ENCODE measurements around the gene PCDHGB7. TPM values are rescaled to one million over a fixed set of nuclear protein-coding genes. Genes with fewer than 3 reads are reported as not detected.
A peak's percentile ranks its signal among the peaks of the same experiment; 100 is the strongest.
"Not testable (repeated sequence)": the region's sequence is repeated elsewhere in the genome, so short reads cannot be mapped to it uniquely, and the experiment has no call there.

The PCDHGB7 gene
- polyA plus RNA-seq (2013, experiment 1 of 2; ENCODE audit: insufficient read length), result 9.7 TPM
- 11.2 TPM for polyA plus RNA-seq (2013, experiment 2 of 2; ENCODE audit: insufficient read length)

DNA sequence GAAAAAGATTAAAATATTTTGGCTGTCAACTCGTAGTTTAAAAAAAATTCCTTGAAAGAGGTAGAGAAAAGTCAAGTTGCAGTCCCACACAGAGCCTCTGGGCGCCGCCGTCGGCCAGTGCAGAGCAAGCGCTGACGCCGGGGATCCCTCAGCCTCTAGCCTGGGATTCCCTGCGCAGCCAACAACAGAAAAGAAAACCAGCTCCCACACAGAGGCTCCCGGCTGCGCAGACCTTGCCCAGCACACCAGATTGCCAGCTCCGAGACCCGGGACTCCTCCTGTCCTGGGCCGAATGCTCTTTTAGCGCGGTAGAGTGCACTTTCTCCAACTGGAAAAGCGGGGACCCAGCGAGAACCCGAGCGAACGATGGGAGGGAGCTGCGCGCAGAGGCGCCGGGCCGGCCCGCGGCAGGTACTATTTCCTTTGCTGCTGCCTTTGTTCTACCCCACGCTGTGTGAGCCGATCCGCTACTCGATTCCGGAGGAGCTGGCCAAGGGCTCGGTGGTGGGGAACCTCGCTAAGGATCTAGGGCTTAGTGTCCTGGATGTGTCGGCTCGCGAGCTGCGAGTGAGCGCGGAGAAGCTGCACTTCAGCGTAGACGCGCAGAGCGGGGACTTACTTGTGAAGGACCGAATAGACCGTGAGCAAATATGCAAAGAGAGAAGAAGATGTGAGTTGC is at the start of gene PCDHGB7:
TSS of gene PCDHGB7 (plus strand) at position 184 of the 679 bp plus-strand sequence. CDS start at position 367, 183 bp downstream.
- peak; percentile 82 for DNase-seq

DNA sequence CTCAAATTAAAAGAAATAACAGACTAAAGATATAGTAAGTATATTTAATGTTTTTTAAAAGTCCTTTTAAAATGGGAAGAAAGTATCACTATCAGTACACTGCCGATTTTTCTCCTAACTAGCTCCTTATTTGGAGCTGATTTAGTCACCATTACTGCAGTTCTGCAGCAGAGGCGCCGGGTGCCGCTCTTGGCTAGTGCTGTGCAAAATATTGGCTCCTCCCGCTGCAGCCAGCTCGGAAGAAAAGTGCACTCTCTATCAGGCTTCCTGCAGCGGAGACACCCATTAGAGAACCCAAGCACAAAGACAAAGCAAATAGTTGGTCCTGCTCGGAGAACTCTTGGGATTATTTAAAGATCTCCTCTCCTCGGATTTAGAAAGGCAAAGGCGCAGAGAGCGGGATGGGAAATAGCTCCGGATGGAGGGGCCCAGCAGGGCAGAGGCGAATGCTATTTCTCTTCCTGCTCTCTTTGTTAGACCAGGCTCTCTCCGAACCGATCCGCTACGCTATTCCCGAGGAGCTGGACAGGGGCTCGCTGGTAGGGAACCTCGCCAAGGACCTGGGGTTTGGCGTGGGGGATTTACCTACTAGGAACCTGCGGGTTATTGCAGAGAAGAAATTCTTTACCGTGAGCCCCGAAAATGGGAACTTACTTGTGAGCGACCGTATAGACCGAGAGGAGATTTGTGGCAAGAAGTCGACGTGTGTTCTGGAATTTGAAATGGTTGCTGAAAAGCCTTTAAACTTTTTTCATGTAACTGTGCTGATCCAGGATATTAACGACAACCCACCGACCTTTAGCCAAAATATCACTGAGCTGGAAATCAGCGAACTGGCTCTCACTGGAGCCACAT is 47.3 kb upstream of the PCDHGB7 start, which contains the start of gene PCDHGB3:
TSS of gene PCDHGB3 (plus strand) at position 249 of the 855 bp plus-strand sequence. CDS start at position 402, 153 bp downstream.
- DNase-seq, result peak; percentile 69

DNA sequence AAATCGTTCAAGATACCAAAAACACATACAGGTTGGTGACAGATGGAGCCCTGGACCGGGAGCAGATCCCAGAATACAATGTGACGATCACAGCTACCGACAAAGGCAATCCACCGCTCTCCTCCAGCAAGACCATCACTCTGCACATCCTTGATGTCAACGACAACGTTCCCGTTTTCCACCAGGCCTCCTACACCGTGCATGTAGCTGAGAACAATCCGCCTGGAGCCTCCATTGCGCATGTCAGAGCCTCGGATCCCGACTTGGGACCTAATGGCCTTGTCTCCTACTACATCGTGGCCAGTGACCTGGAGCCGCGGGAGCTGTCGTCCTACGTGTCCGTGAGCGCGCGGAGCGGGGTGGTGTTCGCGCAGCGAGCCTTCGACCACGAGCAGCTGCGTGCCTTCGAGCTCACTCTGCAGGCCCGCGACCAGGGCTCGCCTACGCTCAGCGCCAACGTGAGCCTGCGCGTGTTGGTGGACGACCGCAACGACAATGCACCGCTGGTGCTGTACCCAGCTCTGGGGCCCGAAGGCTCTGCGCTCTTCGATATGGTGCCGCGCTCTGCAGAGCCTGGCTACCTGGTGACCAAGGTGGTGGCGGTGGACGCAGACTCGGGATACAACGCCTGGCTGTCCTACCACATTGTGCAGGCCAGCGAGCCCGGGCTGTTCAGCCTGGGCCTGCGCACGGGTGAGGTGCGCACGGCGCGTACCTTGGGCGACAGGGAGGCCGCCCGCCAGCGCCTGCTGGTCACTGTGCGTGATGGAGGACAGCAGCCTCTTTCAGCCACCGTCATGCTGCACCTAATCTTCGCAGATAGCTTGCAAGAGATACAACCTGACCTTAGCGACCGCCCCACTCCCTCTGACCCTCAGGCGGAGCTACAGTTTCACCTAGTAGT is 45.7 kb upstream of the PCDHGB7 start:
- DNase-seq, result no peak

DNA sequence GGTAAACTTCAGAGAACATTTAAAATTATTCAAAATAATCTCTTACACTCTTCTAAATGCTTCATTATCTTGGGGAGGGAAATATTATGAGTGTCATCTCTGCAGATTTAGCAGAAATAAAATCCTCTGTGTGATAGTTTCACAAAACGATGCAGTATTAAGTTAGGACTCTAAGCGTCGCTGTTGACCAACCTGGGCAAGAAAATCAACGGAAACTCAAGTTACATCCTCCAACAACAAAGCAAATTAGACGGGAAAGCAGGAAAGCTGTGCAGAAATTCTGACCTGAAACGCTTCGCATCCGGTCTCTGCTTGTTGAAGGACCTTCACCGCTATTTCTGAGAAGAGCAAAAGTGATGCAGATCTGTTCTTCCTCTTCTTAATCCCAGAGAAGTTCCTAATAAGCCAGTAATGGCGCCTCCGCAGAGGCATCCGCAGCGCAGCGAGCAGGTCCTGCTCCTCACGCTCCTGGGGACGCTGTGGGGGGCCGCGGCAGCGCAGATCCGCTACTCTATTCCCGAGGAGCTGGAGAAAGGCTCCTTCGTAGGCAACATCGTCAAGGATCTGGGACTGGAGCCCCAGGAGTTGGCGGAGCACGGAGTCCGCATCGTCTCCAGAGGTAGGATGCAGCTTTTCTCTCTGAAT is 43.7 kb upstream of the PCDHGB7 start, which contains the start of gene PCDHGA6:
TSS of gene PCDHGA6 (plus strand) at position 219 of the 645 bp plus-strand sequence. CDS start at position 412, 193 bp downstream.
- DNase-seq, result peak; percentile 55

DNA sequence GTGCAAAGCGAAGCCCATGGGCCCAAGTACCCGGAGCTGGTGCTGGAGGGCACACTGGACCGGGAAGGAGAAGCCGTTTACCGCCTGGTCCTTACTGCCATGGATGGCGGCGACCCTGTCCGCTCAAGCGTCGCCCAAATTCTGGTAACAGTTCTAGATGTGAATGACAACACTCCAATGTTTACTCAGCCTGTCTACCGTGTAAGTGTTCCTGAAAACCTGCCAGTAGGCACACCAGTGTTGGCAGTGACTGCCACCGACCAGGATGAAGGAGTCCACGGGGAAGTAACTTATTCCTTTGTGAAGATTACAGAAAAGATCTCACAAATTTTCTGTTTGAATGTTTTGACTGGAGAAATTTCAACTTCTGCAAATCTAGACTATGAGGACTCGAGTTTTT is 42.9 kb upstream of the PCDHGB7 start:
- no peak for DNase-seq

DNA sequence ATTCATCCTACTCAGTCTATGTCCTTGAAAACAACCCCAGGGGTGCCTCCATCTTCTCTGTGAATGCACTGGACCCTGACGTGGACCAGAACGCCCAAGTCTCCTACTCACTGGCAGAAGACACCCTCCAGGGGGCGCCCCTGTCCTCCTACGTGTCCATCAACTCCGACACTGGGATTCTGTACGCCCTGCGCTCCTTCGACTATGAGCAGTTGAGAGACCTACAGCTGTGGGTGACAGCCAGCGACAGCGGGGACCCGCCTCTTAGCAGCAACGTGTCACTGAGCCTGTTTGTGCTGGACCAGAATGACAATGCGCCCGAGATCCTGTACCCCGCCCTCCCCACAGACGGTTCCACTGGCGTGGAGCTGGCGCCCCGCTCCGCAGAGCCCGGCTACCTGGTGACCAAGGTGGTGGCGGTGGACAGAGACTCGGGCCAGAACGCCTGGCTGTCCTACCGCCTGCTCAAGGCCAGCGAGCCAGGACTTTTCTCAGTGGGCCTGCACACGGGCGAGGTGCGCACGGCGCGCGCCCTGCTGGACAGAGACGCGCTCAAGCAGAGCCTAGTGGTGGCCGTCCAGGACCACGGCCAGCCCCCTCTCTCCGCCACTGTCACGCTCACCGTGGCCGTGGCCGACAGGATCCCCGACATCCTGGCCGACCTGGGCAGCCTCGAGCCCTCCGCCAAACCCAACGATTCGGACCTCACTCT is 41.9 kb upstream of the PCDHGB7 start:
- not testable (repeated sequence) for DNase-seq

DNA sequence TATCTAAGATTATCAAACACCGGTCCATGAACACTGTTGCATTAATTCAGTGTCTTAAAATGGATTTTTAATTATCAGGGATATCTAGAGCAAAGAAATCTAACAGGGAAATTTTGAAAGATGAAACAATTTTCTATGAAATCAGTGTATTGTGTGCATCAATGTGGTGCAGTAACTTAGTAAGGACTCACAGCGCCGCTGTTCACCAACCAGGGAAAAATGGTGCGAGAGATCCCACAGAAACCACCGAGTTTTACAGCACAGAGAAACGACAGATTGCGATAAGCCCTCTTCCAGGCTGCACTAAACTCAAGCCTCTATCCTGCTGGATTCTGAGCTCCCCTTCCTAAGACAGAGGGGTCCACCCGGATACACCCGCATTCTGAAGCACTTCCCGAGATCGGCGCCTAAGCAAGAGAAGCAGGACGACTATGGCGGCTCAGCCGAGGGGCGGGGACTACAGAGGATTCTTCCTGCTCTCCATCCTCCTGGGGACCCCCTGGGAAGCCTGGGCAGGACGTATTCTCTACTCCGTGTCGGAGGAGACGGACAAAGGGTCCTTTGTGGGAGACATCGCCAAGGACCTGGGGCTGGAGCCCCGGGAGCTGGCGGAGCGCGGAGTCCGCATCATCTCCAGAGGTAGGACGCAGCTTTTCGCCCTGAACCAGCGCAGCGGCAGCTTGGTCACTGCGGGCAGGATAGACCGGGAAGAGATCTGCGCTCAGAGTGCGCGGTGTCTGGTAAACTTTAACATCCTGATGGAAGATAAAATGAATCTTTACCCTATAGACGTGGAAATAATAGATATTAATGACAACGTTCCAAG is 34.8 kb upstream of the PCDHGB7 start, which contains the start of gene PCDHGA7:
TSS of gene PCDHGA7 (plus strand) at position 274 of the 826 bp plus-strand sequence. CDS start at position 432, 158 bp downstream.
- DNase-seq, result peak; percentile 55

DNA sequence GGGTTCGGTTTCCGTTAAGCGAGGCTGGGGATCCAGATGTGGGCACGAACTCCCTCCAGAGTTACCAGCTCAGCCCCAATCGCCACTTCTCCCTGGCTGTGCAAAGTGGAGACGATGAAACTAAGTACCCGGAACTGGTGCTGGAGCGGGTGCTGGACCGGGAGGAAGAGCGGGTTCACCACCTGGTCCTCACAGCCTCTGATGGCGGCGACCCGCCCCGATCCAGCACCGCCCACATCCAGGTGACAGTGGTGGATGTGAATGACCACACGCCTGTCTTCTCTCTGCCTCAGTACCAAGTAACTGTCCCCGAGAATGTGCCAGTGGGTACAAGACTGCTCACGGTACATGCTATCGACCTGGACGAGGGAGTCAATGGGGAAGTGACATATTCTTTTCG is 34.1 kb upstream of the PCDHGB7 start:
- DNase-seq, result no peak

DNA sequence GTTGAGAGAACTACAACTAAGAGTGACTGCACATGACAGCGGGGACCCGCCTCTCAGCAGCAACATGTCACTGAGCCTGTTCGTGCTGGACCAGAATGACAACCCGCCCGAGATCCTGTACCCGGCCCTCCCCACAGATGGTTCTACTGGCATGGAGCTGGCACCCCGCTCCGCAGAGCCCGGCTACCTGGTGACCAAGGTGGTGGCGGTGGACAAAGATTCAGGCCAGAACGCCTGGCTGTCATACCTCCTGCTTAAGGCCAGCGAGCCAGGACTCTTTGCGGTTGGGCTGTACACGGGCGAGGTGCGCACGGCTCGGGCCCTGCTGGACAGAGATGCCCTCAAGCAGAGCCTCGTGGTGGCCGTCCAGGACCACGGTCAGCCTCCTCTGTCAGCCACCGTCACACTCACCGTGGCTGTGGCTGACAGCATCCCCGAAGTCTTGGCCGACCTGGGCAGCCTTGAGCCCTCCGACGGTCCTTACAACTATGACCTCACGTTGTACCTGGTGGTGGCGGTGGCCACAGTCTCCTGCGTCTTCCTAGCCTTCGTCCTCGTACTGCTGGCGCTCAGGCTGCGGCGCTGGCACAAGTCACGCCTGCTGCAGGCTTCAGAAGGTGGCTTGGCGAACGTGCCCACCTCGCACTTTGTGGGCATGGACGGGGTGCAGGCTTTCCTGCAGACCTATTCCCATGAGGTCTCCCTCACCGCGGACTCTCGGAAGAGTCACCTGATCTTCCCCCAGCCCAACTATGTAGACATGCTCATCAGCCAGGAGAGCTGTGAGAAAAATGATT is 32.8 kb upstream of the PCDHGB7 start:
- DNase-seq, result no peak

DNA sequence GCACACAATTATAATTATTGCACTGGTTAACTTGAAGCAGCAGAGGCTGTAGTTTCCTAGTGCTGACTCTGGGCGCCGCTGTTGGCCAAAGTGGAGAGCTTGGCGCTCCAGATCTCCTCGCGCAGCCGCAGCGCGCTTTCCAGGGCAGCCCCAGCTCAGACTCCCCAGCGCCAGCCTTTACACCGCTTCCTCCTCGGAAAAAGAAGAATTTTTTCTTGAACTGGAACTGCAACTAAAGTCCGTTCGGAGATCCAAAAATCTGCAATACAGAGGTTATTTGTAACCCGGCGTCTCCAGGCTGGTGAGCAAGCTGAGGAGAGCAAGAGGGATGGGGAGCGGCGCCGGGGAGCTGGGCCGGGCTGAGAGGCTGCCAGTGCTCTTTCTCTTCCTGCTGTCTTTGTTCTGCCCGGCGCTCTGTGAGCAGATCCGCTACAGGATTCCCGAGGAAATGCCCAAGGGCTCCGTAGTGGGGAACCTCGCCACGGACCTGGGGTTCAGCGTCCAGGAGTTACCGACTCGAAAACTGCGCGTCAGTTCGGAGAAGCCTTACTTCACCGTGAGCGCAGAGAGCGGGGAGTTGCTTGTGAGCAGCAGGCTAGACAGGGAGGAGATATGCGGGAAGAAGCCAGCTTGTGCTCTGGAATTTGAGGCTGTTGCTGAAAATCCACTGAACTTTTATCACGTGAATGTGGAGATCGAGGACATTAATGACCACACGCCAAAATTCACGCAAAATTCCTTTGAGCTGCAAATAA is 29.7 kb upstream of the PCDHGB7 start, which contains the start of gene PCDHGB4:
TSS of gene PCDHGB4 (plus strand) at position 142 of the 755 bp plus-strand sequence. CDS start at position 329, 187 bp downstream.
- DNase-seq, result peak; percentile 65

DNA sequence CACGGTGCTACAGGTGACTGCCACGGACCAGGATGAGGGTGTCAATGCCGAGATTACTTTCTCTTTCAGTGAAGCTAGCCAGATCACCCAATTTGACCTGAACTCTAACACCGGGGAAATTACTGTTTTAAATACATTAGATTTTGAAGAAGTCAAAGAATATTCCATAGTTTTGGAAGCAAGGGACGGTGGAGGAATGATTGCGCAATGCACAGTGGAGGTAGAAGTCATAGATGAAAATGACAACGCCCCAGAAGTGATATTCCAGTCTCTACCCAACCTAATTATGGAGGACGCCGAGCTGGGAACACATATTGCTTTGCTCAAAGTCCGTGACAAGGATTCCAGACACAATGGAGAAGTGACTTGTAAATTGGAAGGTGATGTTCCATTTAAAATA is 28.8 kb upstream of the PCDHGB7 start:
- no peak for DNase-seq

DNA sequence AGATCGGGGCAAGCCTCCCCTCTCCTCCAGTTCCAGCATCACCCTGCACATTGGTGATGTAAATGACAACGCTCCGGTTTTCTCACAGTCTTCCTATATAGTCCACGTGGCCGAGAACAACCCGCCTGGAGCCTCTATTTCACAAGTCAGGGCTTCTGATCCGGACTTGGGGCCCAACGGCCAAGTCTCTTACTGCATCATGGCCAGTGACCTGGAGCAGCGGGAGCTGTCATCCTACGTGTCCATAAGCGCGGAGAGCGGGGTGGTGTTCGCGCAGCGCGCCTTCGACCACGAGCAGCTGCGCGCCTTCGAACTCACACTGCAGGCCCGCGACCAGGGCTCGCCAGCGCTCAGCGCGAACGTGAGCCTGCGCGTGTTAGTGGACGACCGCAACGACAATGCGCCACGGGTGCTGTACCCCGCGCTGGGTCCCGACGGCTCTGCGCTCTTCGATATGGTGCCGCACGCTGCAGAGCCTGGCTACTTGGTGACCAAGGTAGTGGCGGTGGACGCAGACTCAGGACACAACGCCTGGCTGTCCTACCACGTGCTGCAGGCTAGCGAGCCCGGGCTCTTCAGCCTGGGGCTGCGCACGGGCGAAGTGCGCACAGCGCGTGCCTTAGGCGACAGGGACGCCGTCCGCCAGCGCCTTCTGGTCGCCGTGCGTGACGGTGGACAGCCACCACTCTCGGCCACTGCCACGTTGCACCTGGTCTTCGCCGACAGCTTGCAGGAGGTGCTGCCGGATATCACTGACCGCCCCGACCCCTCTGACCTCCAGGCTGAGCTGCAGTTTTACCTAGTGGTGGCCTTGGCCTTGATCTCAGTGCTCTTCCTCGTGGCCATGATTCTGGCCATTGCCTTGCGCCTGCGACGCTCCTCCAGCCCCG is 28.1 kb upstream of the PCDHGB7 start:
- DNase-seq, result no peak

DNA sequence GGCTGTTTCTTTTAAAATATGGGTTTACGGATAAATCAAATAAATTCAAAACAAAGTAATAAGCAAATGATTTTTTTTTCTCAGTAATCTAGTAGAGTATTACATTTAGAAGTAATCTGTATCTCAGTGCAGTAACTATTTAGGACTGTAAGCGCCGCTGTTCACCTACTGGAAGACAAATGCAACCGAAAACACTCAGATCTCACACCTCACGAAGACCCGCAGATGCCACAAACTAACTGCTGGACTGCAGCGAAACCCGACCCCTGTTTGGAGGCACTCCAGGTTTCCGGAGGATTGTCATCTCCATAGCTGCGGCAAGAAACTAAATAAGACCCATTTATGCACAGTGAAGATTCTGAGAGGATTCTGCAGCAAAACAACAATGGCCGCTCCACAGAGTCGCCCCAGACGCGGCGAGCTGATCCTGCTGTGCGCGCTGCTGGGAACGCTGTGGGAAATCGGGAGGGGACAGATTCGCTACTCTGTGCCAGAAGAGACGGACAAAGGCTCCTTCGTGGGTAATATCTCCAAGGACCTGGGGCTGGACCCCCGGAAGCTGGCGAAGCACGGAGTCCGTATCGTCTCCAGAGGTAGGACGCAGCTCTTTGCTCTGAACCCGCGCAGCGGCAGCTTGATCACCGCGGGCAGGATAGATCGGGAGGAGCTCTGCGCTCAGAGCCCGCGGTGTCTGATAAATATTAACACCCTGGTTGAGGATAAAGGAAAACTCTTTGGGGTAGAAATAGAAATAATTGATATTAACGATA is 24.9 kb upstream of the PCDHGB7 start, which contains the start of gene PCDHGA8:
TSS of gene PCDHGA8 (plus strand) at position 205 of the 770 bp plus-strand sequence. CDS start at position 386, 181 bp downstream.
- peak; percentile 35 for DNase-seq

DNA sequence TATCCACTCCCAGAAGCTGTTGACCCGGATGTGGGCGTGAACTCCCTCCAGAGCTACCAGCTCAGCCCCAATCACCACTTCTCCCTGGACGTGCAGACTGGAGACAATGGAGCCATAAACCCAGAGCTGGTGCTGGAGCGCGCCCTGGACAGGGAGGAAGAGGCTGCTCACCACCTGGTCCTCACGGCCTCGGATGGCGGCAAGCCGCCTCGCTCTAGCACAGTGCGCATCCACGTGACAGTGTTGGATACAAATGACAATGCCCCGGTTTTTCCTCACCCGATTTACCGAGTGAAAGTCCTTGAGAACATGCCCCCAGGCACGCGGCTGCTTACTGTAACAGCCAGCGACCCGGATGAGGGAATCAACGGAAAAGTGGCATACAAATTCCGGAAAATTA is 24.2 kb upstream of the PCDHGB7 start:
- DNase-seq, result no peak

DNA sequence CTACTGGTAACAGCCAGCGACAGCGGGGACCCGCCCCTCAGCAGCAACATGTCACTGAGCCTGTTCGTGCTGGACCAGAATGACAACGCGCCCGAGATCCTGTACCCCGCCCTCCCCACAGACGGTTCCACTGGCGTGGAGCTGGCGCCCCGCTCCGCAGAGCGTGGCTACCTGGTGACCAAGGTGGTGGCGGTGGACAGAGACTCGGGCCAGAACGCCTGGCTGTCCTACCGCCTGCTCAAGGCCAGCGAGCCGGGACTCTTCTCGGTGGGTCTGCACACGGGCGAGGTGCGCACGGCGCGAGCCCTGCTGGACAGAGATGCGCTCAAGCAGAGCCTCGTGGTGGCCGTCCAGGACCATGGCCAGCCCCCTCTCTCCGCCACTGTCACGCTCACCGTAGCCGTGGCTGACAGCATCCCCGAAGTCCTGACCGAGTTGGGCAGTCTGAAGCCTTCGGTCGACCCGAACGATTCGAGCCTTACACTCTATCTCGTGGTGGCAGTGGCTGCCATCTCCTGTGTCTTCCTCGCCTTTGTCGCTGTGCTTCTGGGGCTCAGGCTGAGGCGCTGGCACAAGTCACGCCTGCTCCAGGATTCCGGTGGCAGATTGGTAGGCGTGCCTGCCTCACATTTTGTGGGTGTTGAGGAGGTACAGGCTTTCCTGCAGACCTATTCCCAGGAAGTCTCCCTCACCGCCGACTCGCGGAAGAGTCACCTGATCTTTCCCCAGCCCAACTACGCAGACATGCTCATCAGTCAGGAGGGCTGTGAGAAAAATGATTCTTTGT is 22.9 kb upstream of the PCDHGB7 start:
- DNase-seq, result not testable (repeated sequence)

All from fibroblast of skin of back (primary cell).